GM12801 (cell line): ENCODE measurements around the gene CDC7.

Experiments used
- CTCF ChIP-seq: IDR thresholded peaks from one replicate; pipeline ENCODE4 v1.5.1; 2011; ENCODE audit warnings: control low read depth; ENCODE audit not compliant: insufficient read length; ENCODE audit errors: extremely low read depth

The CDC7 gene

GRCh38 chr1:91559046-91559750 is 58.5 kb downstream of the CDC7 start:
- TF ChIP-seq CTCF: no peak

GRCh38 chr1:91559838-91560565 is 59.4 kb downstream of the CDC7 start:
- TF ChIP-seq CTCF: no peak

GRCh38 chr1:91564888-91565701 is 64.4 kb downstream of the CDC7 start:
- no peak for TF ChIP-seq CTCF

GRCh38 chr1:91567583-91567982 is 66.9 kb downstream of the CDC7 start:
- TF ChIP-seq CTCF: no peak

GRCh38 chr1:91568261-91568660 is 67.6 kb downstream of the CDC7 start:
- no peak for TF ChIP-seq CTCF

- no peak for TF ChIP-seq CTCF
Measured at GRCh38 chr1:91569411-91570119, 68.9 kb downstream of the CDC7 start.

- TF ChIP-seq CTCF: no peak
Measured at GRCh38 chr1:91570120-91570448, 69.4 kb downstream of the CDC7 start.
